DMS79 (cell line): ENCODE measurements around the gene CMAS.
"Not testable (repeated sequence)": the region's sequence is repeated elsewhere in the genome, so short reads cannot be mapped to it uniquely, and the experiment has no call there.

Experiments used
- DNase-seq: peaks from one replicate; lab custom pipeline; 2025; lab: John Stamatoyannopoulos, UW

CMAS gene

GRCh38 chr12:22046090-22046967 is at the start of gene CMAS:
TSS of gene CMAS (plus strand) at chr12:22046218. CDS start at chr12:22046304, 86 bp downstream.
- DNase-seq: peak; percentile 66

DNA sequence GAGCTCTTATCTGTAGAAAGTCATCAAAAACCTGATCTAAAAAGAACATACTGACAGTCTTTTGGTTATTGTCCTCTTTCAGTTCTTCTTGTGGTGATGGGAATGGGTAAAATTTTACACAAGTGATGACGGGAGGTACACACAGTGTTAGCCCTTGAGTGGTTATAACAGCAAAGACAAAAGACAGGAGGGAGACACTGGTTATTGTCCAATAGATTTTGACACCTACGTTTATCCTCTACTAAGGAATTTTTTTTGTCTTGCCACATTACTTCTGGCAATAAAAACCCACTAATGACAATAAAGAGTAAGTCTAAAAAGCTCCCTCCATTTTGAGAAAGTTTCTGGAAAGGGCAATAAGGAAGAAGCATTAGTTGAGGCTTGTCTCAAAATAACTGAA is 47.7 kb upstream of the CMAS start:
- DNase-seq: no peak

- no peak for DNase-seq
Observed at GRCh38 chr12:21998782-21999181, 47.2 kb upstream of the CMAS start.

GRCh38 chr12:22002430-22002829 is 43.6 kb upstream of the CMAS start:
- no peak for DNase-seq

GRCh38 chr12:22007794-22008193 is 38.2 kb upstream of the CMAS start:
- DNase-seq: not testable (repeated sequence)

GRCh38 chr12:22008196-22008595 is 37.8 kb upstream of the CMAS start:
- DNase-seq: no peak

GRCh38 chr12:22014041-22014782 is 31.8 kb upstream of the CMAS start:
- DNase-seq: no peak

- DNase-seq: no peak
Observed at GRCh38 chr12:22014783-22015144, 31.3 kb upstream of the CMAS start.

- no peak for DNase-seq
Observed at GRCh38 chr12:22016982-22017381, 29.0 kb upstream of the CMAS start.

GRCh38 chr12:22018860-22019259 is 27.2 kb upstream of the CMAS start:
- DNase-seq: no peak

DNA sequence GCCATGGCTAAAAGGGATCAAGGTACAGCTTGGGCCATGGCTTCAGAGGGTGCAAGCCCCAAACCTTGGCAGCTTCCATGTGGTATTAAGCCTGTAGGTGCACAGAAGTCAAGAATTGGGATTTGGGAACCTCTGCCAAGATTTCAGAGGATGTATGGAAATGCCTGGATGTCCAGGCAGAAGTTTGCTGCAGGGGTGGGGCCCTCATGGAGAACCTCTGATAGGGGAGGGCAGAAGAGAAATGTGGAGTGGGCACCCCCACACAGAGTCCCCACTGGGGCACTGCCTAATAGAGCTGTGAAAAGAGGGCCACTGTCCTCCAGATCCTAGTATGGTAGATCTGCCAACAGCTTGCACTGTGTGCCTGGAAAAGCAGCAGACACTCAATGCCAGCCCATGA is 22.5 kb upstream of the CMAS start:
- DNase-seq: not testable (repeated sequence)

- DNase-seq: no peak
Observed at GRCh38 chr12:22029491-22029890, 16.5 kb upstream of the CMAS start.

DNA sequence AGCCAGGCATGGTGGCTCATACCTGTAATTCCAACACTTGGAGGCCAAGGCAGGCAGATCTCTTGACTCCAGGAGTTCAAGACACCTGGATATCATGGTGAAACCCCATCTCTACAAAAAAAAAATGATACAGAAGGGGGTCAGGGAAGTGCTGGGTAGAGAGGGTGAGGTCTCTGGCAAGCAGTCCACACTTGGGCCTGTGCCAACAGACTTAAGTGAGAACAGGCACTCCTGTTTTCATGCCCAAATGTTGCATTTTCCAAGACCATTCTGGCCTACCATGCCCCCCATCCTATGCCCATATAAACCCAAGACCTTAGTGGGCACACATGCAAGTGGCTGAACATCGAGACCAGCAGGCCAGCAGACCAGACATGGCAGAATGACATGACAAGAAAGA is 16.0 kb upstream of the CMAS start:
- no peak for DNase-seq

DNA sequence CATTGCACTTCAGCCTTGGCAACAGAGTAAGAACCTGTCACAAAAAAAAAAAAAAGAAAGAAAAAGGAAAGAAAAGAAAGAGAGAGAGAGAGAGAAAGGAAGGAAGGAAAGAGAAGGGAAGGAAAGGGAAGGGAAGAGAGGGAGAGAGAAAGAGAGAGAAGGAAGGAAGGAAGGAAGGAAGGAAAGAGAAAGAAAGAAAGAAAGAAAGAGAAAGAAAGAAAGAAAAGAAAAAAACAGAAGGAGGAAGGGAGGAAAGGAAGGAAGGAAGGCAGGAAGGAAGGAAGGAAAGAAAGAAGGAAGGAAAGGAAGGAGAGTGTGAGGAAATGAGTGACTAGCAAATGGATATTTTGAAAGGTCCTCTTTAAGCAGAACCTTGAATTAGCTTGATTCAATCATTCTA is 13.3 kb upstream of the CMAS start:
- DNase-seq: no peak

GRCh38 chr12:22034709-22035506 is 11.1 kb upstream of the CMAS start:
- no peak for DNase-seq

GRCh38 chr12:22037947-22038346 is 8.1 kb upstream of the CMAS start:
- DNase-seq: no peak

- DNase-seq: no peak
Observed at GRCh38 chr12:22038734-22039133, 7.3 kb upstream of the CMAS start.

- no peak for DNase-seq
Observed at GRCh38 chr12:22039361-22039760, 6.7 kb upstream of the CMAS start.

- no peak for DNase-seq
Observed at GRCh38 chr12:22042976-22043669, 2.9 kb upstream of the CMAS start.

DNA sequence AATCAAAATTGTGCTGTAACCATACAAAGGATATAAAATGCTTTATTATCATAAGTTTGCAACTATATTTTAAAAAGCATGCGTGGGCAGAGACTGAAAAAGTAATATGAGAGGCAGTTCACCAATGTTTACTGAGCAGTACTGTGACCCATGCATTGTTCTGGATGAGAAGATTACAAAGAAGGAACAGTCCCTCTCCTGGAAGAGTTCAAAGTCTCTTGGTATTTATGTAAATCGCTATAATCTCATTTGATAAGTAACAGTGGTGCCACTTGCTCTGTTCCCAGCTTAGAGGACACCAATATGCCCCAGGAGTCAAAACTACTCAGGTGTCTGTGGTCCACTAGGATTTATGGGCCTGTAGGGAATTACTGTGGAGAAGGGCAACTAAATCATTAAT is 2.1 kb upstream of the CMAS start:
- DNase-seq: no peak

DNA sequence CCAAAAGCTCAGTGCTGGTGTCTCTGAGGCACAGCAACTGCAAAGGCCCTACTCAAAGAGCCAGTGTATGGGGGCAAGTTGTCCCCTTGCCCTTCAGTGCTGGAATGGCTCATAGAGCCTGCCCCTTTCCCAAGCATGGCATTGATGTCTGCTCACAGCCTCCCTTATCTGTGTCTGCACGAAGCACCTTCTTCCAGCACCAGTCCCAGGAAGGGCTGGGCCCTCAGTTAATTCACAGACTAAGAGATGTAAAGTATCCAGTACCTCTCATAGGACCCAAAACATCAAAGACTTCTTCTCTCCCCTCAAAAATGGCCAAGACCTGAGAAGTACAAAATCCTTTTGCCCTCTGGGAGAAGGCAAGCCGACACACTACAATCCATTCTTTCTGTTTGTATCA is 1.6 kb upstream of the CMAS start:
- no peak for DNase-seq

DNA sequence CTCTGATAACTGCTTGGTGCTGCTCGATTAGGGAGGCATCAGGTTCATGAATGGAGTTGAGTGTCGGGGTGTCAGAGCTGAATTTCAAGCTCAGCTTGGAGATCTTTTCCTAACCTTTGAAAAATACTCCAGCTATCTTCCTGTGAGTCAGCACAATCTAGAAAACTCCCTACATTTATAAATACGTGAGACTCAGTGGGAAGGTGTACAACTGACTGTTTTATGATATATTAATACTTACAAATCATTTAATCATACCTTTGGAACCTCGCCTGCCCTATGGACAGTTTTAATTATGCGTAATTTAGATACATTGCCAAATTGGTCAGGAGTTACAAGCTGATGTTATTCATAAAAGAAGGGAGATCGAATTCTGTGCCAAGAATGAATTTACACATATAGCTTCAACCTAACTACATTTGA is 961 bp downstream of the CMAS start:
- no peak for DNase-seq
